ENCODE measurements around the gene TMEM89. TPM values are rescaled to one million over a fixed set of nuclear protein-coding genes. Genes with fewer than 3 reads are reported as not detected.

The TMEM89 gene
- total RNA-seq (2014; rRNA removed), result not detected in 2 replicates
- not detected for polyA plus RNA-seq (2012)

- DNase-seq (ENCODE audit: low read depth), result no peak
Observed at GRCh38 chr3:48621461-48621869, at the start of gene TMEM89. TSS of gene TMEM89 (minus strand) at chr3:48621769. CDS start at chr3:48621756, 13 bp downstream.

- DNase-seq (ENCODE audit: low read depth), result no peak
Observed at GRCh38 chr3:48664929-48665328, 43.4 kb upstream of the TMEM89 start.

- no peak for DNase-seq (ENCODE audit: low read depth)
Observed at GRCh38 chr3:48664313-48664644, 42.7 kb upstream of the TMEM89 start.

GRCh38 chr3:48663489-48664312 lies 42.1 kb upstream of the TMEM89 start:
- peak; percentile 99 for DNase-seq (ENCODE audit: low read depth)

GRCh38 chr3:48662753-48663488 lies 41.4 kb upstream of the TMEM89 start, which contains the start of gene CELSR3:
TSS of gene CELSR3 (minus strand) at chr3:48662886. CDS start at chr3:48662634, 252 bp downstream.
- DNase-seq (ENCODE audit: low read depth), result peak; percentile 93

- no peak for DNase-seq (ENCODE audit: low read depth)
Observed at GRCh38 chr3:48662145-48662752, 40.7 kb upstream of the TMEM89 start.

GRCh38 chr3:48661501-48662144 lies 40.1 kb upstream of the TMEM89 start:
- peak; percentile 29 for DNase-seq (ENCODE audit: low read depth)

- DNase-seq (ENCODE audit: low read depth), result no peak
Observed at GRCh38 chr3:48660800-48661400, 39.3 kb upstream of the TMEM89 start.

GRCh38 chr3:48656841-48657281 lies 35.3 kb upstream of the TMEM89 start:
- DNase-seq (ENCODE audit: low read depth), result no peak

GRCh38 chr3:48656061-48656840 lies 34.7 kb upstream of the TMEM89 start:
- no peak for DNase-seq (ENCODE audit: low read depth)

GRCh38 chr3:48655606-48656005 lies 34.0 kb upstream of the TMEM89 start:
- no peak for DNase-seq (ENCODE audit: low read depth)

GRCh38 chr3:48655063-48655462 lies 33.5 kb upstream of the TMEM89 start:
- no peak for DNase-seq (ENCODE audit: low read depth)

GRCh38 chr3:48652923-48653715 lies 31.6 kb upstream of the TMEM89 start:
- DNase-seq (ENCODE audit: low read depth), result no peak

- DNase-seq (ENCODE audit: low read depth), result no peak
Observed at GRCh38 chr3:48651771-48652170, 30.2 kb upstream of the TMEM89 start.

- no peak for DNase-seq (ENCODE audit: low read depth)
Observed at GRCh38 chr3:48650723-48651122, 29.2 kb upstream of the TMEM89 start.

GRCh38 chr3:48648188-48648850 lies 26.8 kb upstream of the TMEM89 start:
- no peak for DNase-seq (ENCODE audit: low read depth)

- DNase-seq (ENCODE audit: low read depth), result no peak
Observed at GRCh38 chr3:48647714-48648113, 26.1 kb upstream of the TMEM89 start.

- DNase-seq (ENCODE audit: low read depth), result no peak
Observed at GRCh38 chr3:48644898-48645760, 23.6 kb upstream of the TMEM89 start.

Measured in LHCN-M2 (cell line).